H7 (cell line): ENCODE measurements around the gene MAN1A2. TPM values are rescaled to one million over a fixed set of nuclear protein-coding genes. Genes with fewer than 3 reads are reported as not detected.
"Not testable (repeated sequence)": the region's sequence is repeated elsewhere in the genome, so short reads cannot be mapped to it uniquely, and the experiment has no call there.

Experiments
- DNase-seq: peaks from one replicate; pipeline ENCODE4 v3.0.0; 2012
- H3K27me3 ChIP-seq: 2 replicates; pipeline ENCODE4 v1.6.0; 2011; ENCODE audit warnings: mild to moderate bottlenecking, low read length; ENCODE audit not compliant: control insufficient read depth, insufficient read depth
- H3K36me3 ChIP-seq: replicated peaks from 2 replicates; pipeline ENCODE4 v1.5.1; 2011; ENCODE audit warnings: low read length; ENCODE audit not compliant: control insufficient read depth, insufficient read depth
- H3K4me3 ChIP-seq: 2 replicates; pipeline ENCODE4 v1.5.1; 2011; ENCODE audit warnings: low read depth, mild to moderate bottlenecking, control low read depth, low read length, moderate library complexity; ENCODE audit not compliant: insufficient read depth
- total RNA-seq: library from RNA; depleted of rRNA; stranded (reverse); fragments of >200 nt; shearing (Covaris generic); gene quantifications from 2 replicates; pipeline ENCODE4 v1.2.3, GENCODE V29; 2014

Gene MAN1A2
- total RNA-seq, 1 experiment from 2014 or later = 16.0 TPM

- Histone ChIP-seq H3K27me3 (no peaks in the 10 kb centered on the region), H3K4me3 (no peak overlapping the region), H3K36me3 (no peaks in the 10 kb centered on the region)
- peak; percentile 69 for DNase-seq
These were observed 167.8 kb downstream of the MAN1A2 start for GRCh38 chr1:117534995-117535467.

GRCh38 chr1:117535821-117536220 lies 168.6 kb downstream of the MAN1A2 start:
- DNase-seq = no peak
- no peaks in the 10 kb centered on the region for H3K36me3 ChIP-seq
- no peak overlapping the region for H3K4me3 ChIP-seq
- H3K27me3 ChIP-seq = no peaks in the 10 kb centered on the region

DNA sequence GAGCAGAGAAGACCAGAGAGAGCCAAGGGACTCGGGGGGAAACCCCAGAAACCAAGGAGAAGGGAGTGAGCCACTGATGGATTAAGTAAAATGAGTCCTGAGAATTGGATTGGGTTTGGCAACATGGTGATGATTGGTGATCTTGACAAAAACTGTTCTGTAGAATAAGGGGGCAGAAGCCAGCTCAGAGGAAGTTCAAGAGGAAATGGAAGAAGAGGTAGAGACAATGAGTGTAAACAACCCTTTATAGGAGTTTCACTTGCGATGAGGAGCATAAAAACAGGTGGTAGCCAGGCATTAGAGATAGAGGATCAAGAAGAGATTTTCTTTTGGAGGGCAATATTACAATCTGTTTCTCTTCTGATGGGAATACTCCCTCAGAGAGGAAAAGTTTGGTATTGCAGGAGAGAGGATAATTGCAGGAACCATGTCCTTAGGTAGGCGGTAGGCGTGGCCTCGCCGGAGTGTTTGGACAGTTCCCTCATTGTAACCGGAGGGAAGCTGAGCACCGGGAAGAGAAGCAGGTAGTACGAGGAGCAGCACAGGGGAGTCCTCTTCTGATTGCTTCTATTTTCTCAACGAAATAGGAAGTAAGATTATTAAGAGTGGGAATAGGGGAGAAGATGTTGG lies 170.2 kb downstream of the MAN1A2 start:
- peak; percentile 61 for DNase-seq
- Histone ChIP-seq H3K36me3 (no peaks in the 10 kb centered on the region), H3K27me3 (no peaks in the 10 kb centered on the region), H3K4me3 (no peak overlapping the region)

DNA sequence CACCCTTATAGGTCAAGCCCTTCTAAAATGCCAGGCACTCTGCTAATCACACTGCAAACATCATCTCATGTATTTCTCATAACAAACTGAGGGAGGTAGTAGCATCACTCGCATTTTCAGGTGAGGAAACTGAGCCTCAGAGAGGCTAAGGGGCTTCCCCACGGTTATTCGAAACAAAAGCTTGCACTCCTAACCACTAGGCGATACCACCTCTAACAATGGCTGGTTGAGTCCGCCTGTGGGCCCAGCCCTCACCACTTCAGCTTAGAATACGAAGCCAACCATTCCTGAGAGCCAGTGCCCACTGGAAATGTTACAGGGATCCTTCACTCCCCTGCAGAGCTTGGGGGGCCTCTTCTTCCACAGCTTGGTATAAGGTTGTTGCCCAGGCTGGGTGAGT lies 173.3 kb downstream of the MAN1A2 start:
- no peak overlapping the region for H3K4me3 ChIP-seq
- no peaks in the 10 kb centered on the region for H3K36me3 ChIP-seq
- DNase-seq = no peak
- H3K27me3 ChIP-seq = no peaks in the 10 kb centered on the region

DNA sequence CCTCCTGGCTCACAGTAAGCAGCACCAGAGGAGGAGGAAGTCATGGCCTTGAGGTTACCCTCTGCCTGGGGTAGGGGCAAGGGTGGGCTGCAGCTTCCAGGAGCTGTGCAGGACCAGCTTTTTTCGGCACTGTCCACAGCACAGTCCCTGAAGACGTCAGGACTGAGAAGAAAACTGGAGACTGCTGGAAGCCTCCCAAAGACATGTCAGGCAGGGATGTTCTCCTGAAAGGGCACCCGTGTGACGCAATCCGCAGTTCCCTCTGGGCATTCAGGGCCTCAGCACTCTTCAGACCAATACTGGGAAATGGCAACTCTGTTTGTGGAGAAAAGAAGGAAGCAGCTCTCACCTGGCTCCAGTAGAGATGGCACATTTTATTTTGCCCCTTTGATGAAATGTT lies 173.8 kb downstream of the MAN1A2 start:
- Histone ChIP-seq H3K36me3 (no peaks in the 10 kb centered on the region), H3K4me3 (no peak overlapping the region), H3K27me3 (no peaks in the 10 kb centered on the region)
- DNase-seq = no peak

GRCh38 chr1:117541585-117541984 lies 174.3 kb downstream of the MAN1A2 start:
- no peaks in the 10 kb centered on the region for H3K27me3 ChIP-seq
- no peak overlapping the region for H3K4me3 ChIP-seq
- no peak for DNase-seq
- no peaks in the 10 kb centered on the region for H3K36me3 ChIP-seq

DNA sequence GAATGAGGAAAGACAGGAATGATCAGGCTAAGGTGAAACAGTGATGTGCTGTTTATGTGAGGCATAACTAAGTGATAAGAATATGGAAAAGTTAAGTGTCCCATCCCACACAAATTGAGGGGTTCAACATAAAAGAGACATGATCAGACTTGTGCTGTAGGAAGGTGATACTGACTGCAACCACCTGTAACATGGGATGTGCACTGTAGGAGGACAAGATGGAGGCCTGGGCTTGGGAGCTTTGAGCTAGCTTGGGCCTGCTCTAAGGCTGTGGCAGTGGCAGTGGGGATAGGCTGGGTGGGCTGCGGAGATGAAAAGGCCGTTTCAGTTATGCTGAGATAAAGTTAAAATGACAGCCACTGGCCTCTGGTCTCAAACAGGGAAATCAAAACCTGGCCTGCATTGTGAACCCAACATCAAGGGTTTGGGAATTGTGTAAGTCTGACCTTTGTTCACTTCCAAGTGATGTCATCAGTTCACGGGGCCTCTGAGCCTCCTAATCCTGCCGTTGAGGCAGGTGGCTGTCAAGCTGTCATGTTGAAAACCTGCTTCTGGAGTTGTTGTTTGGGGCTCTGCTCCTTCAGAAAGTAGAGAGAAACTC lies 177.4 kb downstream of the MAN1A2 start:
- no peaks in the 10 kb centered on the region for H3K36me3 ChIP-seq
- no peak for DNase-seq
- H3K4me3 ChIP-seq = no peak overlapping the region
- no peaks in the 10 kb centered on the region for H3K27me3 ChIP-seq

- no peak for DNase-seq
- H3K4me3 ChIP-seq = no peak overlapping the region
These were observed 179.2 kb downstream of the MAN1A2 start for GRCh38 chr1:117546467-117546866.

DNA sequence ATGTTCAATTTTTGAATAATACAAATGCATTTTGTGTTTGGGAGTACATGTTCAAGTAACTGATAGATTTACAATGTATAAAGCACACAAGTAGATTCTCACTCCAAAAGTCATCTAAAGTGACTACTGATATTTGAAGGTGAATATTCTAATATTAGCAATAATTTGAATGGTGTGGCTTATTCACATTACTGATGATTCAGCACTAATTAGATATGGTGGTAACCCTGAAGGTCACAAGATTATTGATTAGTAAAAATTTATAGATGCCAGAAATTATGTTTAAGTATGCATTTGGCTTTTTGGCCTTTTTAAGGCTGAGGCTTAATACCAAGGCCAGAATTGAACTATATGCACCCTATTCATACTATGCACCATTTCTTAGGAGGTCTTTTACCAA lies 186.2 kb downstream of the MAN1A2 start:
- Histone ChIP-seq H3K4me3 (no peak overlapping the region), H3K27me3 (no peaks in the 10 kb centered on the region), H3K36me3 (no peaks in the 10 kb centered on the region)
- DNase-seq = no peak

More at GRCh38 chr1:117546467-117546866, 179.2 kb downstream of the MAN1A2 start:
- H3K27me3 ChIP-seq = no peaks in the 10 kb centered on the region
- no peaks in the 10 kb centered on the region for H3K36me3 ChIP-seq

DNA sequence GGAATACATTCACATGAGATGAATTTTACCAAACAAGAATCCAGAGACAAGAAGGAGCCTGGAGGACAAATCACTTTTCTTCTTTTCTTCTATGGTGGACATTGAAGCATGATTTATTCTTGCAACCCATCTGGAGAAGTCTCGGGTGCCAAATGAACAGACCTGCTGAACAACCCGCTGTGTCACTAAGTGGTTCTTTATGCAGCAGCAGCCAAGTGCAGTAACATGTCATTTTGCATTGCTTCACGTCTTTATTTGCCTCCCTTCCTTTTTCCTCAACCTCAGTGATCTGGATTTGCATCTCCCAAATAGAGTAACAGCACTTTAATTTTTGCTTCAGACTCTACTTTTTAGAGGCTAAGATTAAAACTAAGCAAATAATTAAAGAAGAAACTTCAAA lies 188.6 kb downstream of the MAN1A2 start:
- Histone ChIP-seq H3K4me3 (no peak overlapping the region), H3K27me3 (no peaks in the 10 kb centered on the region), H3K36me3 (no peaks in the 10 kb centered on the region)
- no peak for DNase-seq

DNA sequence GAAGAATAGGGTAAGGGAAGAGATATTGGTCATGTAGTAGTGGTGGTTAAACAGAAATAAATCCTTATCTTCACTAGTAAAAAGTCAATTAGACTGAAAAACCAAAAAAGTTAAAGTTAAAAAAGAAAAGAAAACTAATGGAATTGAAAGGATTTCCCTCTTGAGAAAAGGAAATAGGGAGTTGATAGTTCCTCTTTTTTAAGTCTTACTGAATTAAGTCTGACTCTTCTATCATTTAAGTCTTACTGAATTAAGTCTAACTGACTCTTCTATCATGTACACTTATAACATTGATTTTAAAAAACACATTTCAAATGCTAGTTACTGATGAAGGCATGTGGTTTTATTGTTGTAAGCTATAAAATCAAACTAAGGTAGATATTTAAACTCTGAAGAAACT lies 189.1 kb downstream of the MAN1A2 start:
- no peaks in the 10 kb centered on the region for H3K27me3 ChIP-seq
- DNase-seq = no peak
- no peak overlapping the region for H3K4me3 ChIP-seq
- no peaks in the 10 kb centered on the region for H3K36me3 ChIP-seq

GRCh38 chr1:117556976-117557375 lies 189.7 kb downstream of the MAN1A2 start:
- no peaks in the 10 kb centered on the region for H3K27me3 ChIP-seq

DNA sequence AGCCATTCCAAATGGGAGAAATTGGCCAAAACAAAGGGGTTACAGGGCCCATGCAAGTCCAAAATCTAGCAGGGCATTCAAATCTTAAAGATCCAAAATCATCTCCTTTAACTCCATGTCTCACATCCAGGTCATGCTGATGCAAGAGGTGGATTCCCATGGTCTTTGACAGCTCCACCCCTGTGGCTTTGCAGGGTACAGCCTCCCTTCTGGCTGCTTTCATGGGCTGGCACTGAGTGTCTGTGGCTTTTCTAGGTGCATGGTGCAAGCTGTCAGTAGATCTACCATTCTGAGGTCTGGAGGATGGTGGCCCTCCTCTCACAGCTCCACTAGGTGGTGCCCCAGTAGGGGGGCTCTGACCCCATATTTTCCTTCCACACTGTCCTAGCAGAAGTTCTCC lies 191.2 kb downstream of the MAN1A2 start:
- H3K27me3 ChIP-seq, H3K4me3 ChIP-seq, DNase-seq, H3K36me3 ChIP-seq: not testable (repeated sequence)

More at GRCh38 chr1:117556976-117557375, 189.7 kb downstream of the MAN1A2 start:
- H3K4me3 ChIP-seq = no peak overlapping the region
- H3K36me3 ChIP-seq = no peaks in the 10 kb centered on the region
- no peak for DNase-seq

DNA sequence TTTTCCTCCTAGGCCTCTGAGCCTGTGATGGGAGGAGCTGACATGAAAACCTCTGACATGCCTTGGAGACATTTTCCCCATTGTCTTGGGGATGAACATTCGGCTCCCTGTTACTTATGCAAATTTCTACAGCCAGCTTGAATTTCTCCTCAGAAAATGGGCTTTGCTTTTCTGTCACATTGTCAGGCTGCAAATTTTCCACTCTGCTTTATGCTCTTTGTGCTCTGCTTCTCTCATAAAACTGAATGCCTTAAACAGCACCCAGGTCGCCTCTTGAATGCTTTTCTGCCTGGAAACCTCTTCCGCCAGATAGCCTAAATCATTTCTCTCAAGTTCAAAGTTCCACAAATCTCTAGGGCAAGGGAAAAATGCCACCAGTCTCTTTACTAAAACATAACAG lies 191.9 kb downstream of the MAN1A2 start:
- DNase-seq = no peak
- H3K4me3 ChIP-seq = no peak overlapping the region
- no peaks in the 10 kb centered on the region for H3K27me3 ChIP-seq
- no peaks in the 10 kb centered on the region for H3K36me3 ChIP-seq

GRCh38 chr1:117559985-117560384 lies 192.7 kb downstream of the MAN1A2 start:
- no peaks in the 10 kb centered on the region for H3K36me3 ChIP-seq
- no peak overlapping the region for H3K4me3 ChIP-seq
- no peak for DNase-seq
- no peaks in the 10 kb centered on the region for H3K27me3 ChIP-seq
